IPS-11a (cell line): Measurements from ENCODE around the gene TUBGCP6.
"Not testable (repeated sequence)": the region's sequence is repeated elsewhere in the genome, so short reads cannot be mapped to it uniquely, and the experiment has no call there.

Experiments
- H3K4me3 ChIP-seq: one replicate; pipeline ENCODE4 v1.5.1; 2013; ENCODE audit warnings: low read depth, low read length, control low read depth

TUBGCP6 gene

DNA sequence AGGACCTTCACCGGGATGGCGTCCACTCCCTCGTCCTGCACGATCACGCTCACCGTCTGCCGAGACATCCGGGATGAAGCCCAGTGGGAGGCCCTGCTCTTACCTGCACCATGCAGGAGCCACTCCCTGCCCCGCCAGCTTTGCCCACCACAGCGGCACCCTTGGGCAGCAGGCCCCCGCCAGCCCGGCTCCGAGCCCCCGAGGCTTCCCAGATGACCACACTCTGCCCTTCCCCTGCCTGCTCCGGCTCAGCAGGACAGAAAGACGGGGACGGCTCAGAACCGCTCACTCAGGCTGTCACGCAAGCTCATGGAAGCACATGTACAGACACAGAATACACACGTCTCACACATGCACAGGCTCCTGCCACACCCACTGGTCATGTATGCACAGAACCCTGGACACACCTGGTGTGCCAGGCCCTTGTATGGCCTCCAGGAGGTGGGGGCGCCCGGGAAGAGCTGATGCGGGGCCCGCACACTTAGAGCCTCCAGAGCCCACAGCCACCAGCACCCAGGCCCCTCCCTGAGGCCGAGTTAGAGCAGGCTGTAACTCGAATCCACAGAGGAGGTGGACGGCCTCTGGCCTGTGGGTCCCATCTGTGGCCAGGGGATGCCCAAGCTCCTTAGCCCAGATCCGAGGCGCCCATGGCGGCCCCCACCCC is 34.3 kb upstream of the TUBGCP6 start:
- H3K4me3 ChIP-seq, result no peak overlapping the region

DNA sequence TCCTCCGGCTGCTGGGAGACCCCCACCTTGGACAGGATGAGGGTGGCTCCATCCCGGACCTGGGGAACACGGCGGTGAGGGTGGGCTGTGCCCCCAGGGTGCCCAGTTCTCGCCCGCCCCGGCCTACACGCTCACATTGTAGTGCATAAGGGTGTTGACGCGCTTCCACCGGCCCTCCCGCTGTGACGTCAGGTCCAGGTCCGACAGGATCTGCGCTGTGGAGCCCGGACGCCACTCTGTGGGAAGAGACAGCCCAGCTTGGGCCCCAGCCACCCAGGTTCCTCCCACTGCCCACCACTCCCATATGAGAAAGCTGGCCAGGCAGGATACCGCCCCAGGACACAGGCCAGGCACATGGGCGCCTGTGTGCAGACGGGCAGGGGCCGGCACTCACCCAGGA is 33.6 kb upstream of the TUBGCP6 start:
- H3K4me3 ChIP-seq, result no peak overlapping the region

DNA sequence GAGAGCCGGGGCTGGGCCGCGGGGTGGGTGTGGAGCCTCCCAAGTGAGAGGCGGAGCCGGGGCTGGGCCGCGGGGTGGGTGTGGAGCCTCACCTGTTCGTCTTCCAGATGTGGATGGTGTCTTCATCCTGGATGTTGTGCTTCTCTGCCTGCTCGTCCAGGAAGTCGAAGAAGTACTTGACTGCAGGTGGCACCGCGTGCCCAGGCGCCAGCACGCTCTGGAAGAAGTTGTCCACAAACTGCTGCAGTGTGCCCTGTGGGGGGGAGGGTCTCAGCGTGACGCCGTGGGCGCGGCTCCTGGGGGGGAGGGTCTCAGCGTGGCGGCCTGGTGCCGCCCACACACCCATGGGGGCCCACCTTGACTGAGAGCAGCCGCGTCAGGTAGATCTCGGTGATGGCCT is 32.9 kb upstream of the TUBGCP6 start:
- H3K4me3 ChIP-seq, result no peak overlapping the region

DNA sequence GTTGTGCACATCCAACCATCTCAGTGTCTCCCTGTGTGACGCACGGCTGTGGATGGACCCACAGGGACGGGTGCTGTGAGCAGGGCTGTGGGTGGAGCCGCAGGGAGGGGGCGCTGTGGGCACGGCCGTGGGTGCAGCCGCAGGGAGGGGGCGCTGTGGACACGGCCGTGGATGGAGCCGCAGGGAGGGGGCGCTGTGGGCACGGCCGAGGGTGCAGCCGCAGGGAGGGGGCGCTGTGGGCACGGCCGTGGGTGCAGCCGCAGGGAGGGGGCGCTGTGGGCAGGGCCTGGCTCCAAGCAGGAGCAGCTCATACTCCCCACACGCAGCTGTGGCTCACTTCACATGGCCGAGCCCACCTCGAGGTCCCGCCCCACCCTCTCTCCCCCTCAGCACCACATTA is 31.3 kb upstream of the TUBGCP6 start:
- H3K4me3 ChIP-seq, result no peak overlapping the region

DNA sequence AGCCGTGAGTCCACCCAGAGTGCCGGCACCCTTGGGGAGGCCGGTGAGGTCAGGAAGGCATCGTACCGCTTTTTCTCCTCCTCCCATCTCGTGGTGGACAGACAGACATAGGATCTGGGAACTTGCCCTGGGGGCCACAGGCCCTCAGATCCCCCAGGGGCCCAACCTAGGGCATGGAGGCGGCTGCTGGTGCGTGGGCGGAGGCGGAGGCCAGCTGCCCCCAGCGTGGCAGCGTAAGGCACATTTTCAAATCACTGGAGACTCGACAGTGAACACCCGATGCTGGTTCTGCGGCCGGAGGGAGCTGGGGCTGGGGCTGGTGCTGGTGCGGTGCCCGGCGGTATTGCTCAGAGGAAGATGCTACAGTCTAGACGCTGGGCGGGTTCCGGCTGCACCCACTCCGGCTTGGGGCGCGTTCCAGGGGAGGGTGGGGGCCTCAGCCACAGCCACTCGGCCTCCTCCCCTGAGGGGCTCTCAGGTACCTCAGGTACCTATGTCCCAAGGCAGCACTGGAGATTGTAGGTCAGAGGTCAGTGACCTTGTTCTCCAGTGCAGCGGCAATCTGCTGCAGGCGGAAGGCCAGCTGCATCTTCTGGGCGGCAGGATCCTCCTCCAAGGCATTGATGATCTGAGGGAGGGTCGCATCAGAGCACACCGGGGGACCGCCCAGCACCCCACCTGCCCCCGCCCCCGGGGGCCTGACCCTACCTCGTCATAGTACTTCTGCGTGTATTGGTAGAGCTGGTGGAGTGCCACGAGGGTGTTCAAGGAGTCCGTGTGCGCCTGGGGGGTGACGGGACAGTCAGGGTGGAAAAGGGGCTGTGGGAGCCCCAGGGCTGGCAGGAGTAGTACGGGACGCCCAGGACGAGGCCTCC is 30.6 kb upstream of the TUBGCP6 start:
- no peak overlapping the region for H3K4me3 ChIP-seq

DNA sequence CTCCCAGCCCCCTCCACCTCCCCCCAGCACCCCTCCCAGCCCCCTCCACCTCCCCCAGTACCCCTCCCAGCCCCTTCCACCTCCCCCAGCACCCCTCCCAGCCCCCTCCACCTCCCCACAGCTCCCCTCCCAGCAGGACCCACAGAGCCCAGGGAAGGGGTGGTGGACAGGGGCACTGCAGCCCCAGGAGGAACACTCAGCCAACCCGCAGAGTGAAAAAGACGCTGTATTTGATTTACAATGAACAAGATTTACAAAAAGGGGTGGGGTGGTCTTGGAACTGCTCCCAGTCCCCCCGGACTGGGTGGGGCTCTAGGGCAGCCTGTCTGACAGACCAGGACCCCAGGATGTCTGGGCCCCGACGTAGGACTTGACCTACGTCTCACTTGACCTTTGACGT is 29.9 kb upstream of the TUBGCP6 start:
- H3K4me3 ChIP-seq, result no peak overlapping the region

DNA sequence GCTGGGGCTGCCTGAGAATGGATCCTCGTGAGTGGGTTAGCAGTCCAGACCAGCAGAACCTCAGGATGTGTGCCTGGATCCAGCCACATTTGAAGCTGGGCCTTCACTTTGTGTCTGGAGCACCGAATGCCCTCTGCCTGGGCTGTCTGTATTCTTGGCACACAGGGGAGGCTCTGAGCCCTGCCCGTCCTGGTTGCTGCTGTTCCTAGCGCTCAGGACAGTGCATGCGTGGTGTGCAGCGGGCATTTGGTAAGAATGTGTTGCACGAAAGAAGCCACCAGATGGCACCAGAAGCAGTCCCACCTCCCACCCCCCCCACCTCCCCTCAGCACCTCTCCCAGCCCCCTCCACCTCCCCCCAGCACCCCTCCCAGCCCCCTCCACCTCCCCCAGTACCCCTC is 29.5 kb upstream of the TUBGCP6 start:
- no peak overlapping the region for H3K4me3 ChIP-seq

DNA sequence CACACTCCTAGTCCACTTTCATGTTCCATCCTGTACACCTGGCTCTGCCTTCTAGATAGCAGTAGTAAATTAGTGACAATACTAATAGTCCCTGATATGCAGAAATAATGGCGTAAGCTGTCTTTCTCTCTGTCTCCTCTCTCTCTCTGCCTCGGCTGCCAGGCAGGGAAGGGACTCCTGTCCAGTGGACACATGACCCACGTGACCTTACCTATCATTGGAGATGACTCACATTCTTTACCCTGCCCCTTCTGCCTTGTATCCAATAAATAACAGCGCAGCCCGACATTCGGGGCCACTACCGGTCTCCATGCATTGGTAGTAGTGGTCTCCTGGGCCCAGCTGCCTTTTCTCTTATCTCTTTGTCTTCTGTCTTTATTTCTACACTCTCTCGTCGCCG is 29.0 kb upstream of the TUBGCP6 start:
- not testable (repeated sequence) for H3K4me3 ChIP-seq

DNA sequence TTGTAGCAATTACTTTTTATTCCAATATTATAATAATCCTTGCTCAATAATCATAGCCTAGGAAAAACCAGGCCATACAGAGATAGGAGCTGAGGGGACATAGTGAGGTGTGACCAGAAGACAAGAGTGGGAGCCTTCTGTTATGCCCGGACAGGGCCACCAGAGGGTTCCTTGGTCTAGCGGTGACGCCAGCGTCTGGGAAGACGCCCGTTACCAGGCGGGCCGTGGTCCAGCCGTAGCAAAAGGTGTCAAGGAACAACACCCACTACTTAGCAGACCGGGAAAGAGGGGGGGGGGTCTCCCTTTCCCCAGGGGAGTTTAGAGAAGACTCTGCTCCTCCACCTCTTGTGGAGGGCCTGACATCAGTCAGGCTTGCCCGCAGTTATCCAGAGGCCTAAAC is 28.5 kb upstream of the TUBGCP6 start:
- not testable (repeated sequence) for H3K4me3 ChIP-seq

DNA sequence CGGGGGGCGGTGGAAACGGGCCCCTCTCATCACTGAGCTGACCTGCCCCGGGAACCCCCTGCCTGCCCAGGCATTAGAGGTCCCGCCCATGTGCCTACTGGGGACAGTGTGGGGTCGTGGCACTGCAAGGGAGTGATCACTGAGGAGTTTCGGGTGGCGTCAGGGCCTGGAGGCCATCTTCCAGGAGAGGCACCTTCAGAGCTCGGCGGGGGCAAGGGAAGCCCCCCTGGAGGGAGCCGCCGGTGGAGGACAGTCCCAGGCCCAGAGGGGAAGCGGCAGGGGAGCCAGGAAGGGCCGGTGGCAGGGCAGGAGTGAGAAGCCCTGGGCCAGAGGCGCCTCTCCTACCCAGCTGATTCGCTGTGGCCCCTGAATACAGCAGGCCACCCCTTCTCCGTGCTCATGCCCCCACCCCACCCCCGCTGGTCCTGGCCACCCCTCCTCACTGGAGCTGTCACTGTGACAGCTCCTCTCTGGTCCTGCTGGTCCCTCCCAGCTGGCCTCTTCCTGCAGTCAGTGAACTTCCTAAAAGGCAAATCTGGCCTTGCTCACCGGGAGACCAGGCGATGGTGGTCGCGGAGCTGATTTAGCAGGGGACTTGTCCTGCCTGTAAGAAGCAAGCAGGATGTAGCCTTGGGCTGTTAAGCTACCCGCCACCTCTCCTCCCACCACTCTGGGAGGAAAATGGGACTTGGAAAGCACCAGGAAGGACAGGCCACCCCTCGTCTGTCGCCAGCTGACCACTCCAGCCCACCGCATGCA is 27.4 kb upstream of the TUBGCP6 start:
- no peak overlapping the region for H3K4me3 ChIP-seq

DNA sequence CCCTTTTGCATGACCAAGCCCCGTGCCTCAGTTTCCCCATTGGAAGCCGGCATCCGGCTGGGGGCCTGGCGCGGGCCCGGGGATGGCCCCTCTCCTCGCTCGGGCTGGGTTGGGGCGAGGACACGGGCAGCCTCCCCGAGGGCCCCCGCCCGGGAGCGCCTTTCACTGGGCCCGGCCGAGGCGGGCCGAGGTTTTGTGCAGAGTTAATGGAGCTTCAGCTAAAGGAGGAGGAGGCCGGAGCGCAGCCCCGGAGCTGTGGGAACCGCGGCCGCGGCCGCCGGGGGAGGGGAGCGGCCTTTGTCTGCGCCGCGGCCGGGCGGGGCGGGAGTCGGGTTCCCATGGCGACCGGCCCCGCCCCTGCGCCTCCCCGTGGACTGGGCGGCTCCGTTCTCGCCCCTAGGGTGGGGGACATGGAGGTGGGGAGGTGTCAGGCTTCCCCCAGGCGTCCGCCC is 26.7 kb upstream of the TUBGCP6 start:
- H3K4me3 ChIP-seq, result no peak overlapping the region

DNA sequence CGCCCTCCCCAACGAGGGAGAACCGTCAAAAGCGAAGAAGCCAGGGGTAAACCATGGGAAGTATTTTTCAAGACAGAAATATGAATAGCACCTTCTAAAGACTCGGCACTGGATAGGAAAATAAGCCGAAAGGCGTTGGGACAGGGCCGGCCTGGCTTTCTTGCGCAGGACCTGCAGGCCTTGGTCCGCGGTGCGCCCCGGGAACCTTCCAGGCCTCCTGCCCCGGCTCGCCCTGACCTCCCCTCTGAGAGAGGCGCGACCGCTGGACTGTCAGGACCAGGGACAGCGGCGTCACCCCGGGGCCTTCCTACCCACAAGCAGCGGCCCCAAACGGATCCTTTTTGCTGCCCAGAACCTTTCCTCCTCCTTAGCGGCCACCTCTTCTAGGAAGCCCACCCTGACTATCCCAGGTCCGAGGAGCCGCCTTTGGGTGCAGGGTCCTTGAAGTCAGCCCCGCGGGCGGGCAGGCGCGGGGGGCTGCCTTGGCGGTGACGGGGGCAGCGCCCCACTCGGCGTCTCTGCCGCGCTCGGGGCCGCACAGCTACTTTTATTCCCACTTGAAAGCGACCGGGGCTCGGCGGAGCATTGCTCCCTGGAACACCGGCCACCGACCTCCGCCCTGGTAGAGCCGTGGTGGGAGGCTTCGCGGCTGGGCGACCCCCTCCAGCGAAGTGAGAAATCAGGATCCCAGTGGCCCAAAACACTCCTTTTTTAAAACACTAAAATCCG is 26.0 kb upstream of the TUBGCP6 start:
- peak overlapping the region; percentile 24 for H3K4me3 ChIP-seq

DNA sequence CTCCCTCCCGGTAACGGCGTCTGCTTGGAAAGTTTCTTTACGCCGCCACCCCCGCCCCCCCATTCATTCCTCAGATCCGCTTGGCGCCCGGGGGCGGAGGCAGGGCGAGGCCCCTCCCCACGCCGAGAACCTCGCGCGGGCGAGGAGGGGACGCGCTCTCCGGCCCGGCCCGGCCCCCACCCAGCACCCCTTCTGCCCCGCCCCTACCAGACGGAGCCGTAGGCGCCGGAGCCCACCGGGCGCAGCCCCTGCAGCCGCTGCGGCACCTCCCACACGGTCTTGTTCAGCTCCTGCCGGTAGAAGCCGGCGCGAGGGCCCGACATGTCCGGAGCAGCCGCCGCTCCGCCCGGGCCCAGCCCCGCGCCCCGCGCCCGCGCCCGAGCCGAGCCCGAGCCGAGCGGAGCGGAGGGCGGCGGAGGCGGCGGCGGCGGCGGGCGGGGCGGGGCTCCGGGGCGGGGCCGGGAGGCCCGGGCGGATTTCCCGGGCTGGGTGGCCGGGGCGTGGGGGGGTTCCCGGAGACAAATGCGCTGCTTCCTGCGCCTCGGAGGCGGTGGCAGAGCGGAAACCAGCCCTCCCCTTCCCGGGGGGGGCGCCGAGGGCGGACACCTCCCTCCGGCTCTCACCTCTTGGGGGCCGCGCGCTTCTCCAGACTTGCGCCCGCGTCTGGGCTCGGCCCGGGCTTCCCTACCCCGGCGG is 25.3 kb upstream of the TUBGCP6 start, which contains the start of gene MAPK11:
TSS of gene MAPK11 (minus strand) at position 411 of the 696 bp plus-strand sequence. CDS start at position 323, 88 bp downstream.
- H3K4me3 ChIP-seq, result peak within 1 kb of the TSS; percentile 24

DNA sequence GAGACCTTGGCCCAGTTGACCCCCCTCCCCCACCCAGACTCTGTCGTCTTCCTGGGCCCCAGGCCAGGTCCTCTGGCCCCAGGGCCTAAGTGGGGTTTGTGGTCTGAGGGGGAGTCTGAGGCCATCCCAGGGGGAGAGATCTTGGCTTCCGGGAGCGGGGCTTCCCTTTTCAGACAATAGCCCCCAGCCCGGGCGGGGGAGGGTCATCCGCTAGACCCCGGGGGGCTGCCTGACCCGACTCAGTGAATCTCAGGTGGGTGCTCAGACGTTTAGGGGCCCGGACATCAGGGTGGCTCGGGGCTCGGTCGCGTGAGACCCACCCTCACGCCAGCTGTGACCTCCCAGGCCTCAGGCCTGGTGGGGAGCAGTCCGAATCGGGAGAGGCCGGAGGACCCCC is 24.7 kb upstream of the TUBGCP6 start:
- H3K4me3 ChIP-seq, result no peak overlapping the region

DNA sequence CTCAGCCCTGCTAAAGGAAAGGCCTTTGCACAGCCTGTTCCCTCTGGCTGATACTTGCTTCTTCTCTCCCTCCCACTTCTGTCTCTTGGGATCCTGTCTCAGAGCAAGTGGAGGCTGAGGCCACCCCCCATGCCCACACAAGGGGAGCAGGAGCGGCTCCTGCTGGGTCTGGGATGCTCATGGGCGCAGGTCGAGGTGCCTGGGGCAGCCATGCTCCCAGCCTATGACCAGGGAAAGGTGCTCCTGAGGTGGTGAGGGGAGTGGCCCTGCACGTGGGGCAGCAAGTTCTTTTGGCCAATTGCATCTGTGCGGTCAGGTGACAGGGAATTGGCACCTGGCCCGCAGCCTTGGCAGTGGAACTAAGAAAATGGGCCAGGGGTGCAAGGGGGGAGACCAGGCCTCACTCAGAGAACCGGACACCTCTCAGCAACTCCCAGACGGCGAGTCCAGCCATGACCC is 23.9 kb upstream of the TUBGCP6 start:
- H3K4me3 ChIP-seq, result no peak overlapping the region

DNA sequence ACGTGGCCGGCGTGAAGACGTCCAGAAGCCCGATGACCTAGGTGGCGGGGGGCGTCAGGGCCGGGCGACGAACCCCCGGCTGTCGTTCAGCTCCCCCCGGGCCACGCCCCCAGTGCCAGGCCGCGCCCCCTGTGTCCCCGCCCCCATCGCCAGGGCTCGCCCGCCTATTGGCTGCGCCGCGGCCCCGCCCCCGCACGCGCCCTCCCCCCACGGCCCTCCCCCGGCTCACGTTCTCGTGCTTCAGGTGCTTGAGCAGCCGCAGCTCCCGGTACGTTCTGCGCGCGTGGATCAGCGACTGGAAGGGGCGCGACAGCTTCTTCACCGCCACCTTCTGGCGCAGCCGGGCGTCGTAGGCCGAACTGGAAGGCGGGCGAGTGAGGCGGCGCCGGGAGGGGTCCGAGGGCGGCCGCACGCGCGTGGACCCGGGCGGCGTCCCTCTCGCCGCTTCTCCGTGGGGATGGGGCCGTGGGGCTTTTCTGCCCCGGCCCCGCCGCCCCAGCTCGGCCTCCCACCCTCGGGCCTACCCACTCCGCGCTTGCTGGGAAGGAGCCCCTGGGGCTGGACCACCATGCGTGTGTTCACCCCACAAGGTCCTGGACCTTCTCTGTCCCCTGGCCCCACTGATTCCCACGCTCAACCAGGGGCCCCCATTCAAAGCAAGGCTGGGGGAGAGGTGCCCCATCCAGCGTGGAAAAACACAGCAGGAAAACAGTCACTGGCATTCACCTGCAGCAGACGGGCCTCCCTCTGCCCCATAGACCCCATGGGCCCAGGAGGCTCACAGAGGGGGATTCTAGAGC is 23.0 kb upstream of the TUBGCP6 start:
- H3K4me3 ChIP-seq, result no peak overlapping the region

DNA sequence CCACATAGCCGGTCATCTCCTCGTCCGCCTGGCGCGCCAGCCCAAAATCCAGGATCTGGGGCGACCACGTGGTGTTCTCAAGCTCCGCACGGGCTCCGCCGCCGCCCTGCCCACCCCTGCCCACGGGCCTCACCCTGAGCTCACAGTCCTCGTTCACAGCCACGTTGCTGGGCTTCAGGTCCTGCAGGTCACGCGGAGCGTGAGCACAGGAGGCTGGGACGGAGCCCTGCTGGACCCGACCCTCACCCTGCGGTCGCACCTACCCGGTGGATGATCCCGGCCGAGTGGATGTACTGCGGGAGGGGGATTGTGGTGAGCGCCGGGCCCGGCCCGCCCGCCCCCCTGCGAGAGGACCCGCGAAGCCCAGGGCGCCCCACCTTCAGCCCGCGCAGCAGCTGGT is 22.2 kb upstream of the TUBGCP6 start:
- H3K4me3 ChIP-seq, result no peak overlapping the region

DNA sequence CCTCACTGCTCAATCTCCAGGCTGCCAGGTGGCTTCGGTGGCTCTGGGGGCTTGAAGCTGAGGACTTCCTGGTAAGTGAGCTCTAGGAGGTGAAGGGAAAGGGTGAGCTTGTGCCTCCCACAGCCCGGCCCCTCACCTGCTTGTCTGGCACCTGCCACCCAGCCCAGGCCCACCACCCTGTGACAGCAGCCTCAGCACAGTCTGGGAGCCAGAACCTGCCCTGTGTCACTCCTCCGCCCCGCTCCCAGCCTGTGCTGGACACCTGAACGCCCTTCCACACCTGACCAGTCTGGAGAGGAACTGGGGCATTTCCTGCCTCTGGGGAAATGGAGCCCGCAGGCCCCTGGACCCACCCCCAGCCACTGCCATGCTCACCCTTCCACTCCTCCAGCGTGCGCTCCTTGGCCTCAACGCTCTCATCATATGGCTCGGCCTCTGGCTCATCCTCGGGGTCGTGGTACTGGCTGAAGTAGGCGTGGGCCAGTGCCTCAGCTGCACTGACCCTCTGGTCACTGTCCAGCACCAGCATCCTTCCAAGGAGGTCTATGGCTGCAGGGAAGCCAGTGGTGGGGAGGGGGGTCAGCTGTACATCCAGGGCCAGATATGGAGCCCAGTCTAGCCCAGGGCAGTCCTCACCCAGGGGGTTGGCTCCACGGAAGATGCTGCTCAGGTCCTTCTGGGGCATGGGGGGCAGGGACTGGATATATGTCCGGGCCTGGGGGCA is 20.3 kb upstream of the TUBGCP6 start:
- H3K4me3 ChIP-seq, result no peak overlapping the region
